D721Med (cell line): ENCODE data around the gene NRG3.
A peak's percentile ranks its signal among the peaks of the same experiment; 100 is the strongest.

Source experiments
- DNase-seq: peaks from one replicate; pipeline ENCODE4 v3.0.0; 2011; ENCODE audit warnings: low spot score; ENCODE audit not compliant: insufficient read length
- FAIRE-seq: peaks from 2 replicates; lab custom pipeline; 2011; peaks lifted over from hg19 to GRCh38; lab: Jason Lieb, UNC
- TF ChIP-seq, protein P1 (sequence below): IDR thresholded peaks from 2 replicates; pipeline ENCODE4 v1.5.1; 2012; ENCODE audit warnings: mild to moderate bottlenecking, control low read depth; ENCODE audit not compliant: insufficient read depth; ENCODE audit errors: missing control alignments

Gene NRG3

DNA sequence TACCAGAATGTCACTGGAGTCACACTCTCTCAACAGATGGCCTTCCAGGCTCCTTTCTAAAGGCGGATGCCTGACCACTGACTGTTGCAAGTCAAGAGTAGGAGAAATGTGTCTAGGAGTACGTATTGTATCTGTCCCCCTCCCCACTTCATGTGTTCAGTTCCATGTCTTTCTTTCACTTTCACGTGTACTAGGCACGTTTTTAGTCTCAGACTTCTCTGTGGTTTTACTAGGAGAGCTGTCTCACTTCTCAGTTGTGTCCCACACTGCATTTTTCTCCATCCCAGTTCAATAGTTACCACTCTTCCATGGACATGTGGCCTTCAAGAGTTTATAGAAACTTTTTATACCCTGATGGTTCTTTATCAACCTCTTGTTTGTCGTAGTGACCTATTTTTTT is 893.0 kb downstream of the NRG3 start:
- FAIRE-seq (no peak), DNase-seq (no peak)
- TF ChIP-seq, protein P1, sequence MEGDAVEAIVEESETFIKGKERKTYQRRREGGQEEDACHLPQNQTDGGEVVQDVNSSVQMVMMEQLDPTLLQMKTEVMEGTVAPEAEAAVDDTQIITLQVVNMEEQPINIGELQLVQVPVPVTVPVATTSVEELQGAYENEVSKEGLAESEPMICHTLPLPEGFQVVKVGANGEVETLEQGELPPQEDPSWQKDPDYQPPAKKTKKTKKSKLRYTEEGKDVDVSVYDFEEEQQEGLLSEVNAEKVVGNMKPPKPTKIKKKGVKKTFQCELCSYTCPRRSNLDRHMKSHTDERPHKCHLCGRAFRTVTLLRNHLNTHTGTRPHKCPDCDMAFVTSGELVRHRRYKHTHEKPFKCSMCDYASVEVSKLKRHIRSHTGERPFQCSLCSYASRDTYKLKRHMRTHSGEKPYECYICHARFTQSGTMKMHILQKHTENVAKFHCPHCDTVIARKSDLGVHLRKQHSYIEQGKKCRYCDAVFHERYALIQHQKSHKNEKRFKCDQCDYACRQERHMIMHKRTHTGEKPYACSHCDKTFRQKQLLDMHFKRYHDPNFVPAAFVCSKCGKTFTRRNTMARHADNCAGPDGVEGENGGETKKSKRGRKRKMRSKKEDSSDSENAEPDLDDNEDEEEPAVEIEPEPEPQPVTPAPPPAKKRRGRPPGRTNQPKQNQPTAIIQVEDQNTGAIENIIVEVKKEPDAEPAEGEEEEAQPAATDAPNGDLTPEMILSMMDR: no peak

DNA sequence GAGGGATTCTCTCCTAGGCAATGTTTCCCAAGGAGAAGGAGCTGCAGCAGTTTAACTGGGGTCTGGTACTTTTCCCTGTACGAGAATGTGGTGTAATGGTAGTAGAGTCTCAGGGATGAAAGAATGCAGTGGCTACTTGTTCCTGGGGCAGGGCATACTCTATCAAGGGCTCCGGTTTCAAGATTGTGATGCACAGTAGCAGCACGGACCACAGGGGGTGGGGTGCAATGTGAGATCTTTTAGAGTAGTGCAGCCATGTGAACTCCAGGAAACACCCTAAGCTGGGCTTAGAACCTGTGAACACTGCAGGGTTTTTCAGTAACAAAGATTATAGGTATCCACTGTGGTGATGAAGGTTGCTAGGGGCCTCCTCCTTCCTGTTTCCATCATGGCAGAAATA is 903.9 kb downstream of the NRG3 start:
- DNase-seq (no peak), FAIRE-seq (no peak)
- TF ChIP-seq, protein P1: no peak

DNA sequence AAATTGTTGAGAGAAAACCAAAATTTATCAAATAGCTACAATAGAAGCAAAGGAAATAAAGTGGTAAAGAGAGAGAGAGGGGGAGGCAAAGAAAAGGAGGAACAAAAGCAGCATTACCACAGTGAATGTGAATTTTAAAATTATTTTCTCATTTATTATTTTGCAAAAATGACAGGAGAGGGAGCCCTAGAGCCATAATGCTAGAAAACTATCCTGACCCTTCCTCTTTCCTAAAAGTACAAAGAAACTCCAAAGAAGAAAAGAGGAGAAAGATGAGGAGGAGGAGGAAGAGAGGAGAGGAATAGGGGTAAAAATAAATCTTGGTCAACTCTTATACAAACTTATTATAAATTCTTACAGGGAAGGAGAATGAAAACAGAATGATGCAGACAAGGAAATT is 921.5 kb downstream of the NRG3 start:
- TF ChIP-seq, protein P1: peak; percentile 49
- no peak for DNase-seq
- no peak for FAIRE-seq

DNA sequence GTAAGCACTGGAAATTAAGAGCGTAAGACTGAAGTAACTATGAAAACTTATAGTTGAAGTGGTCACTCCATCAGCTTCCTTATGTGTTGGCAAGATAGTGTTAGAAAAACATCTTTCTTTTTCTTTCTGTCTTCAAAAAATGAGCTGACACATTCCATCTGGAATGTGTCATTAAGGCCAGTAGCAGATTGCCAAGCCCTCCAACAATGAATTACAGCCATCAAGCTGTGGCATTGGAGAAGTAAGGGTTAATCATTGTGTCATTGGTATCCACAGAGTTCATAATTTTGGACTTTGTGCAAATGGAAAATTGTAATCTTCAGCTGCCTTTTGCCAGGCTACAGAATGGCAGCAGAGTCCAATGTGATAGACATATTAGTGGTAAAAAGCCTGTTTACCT is 926.3 kb downstream of the NRG3 start:
- TF ChIP-seq, protein P1: no peak
- no peak for FAIRE-seq
- DNase-seq: no peak

DNA sequence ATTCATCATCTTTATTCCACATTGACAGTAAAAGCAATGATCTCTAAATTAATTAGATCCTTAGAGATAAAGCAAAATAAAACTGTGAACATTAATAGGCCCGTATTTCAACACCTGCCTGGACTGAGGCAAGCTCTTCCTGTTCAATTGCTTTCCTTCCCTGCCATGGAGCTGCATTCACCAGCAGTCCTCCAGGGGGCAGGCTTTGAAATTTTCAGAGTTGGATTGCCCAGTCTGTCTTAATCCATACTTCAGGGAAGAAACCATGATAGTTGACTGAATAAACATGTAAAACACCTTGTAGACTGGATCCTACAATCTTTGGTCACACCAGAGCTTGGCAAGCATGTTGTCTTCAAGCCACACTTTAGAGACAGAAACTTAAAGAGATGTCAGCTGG is 936.6 kb downstream of the NRG3 start:
- FAIRE-seq: no peak
- TF ChIP-seq, protein P1: peak; percentile 37
- DNase-seq: no peak

DNA sequence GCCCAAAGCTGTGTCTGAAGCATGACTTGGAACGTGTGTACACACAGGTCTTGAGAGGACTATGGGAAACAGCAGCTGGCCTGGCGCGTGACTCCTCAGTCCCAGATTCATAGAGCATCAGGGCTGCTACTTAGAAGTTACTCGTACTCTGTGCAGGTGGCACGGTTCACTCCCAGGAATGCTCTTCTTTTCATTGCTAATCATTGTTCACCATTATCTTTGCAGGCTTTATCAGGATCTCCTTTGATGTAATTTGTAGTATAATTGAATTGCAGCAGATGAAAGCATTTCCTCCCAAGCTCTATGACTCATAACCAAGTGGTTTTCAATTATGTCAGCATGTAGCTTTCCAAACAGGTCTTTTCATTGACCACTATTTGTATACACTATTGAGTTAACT is 938.9 kb downstream of the NRG3 start:
- DNase-seq (no peak), FAIRE-seq (no peak)
- TF ChIP-seq, protein P1: no peak

DNA sequence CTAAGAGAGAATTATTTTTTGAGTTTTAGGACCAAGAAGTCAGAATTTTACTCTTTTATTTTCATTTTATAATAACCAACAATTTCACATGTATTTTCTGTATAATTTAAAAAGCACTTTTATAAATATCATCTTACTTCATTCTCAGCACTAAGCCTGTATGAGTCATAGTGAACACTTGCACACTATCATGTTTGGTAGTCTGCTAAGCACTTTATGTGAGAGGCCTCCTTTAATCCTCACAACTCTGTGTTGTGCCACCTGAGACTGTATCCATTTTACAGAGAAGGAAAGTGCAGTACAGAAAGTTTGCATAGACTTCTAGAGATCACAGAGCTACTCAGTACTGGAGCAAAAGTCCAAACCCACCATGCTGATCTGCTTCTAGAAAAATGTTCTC is 939.6 kb downstream of the NRG3 start:
- FAIRE-seq (no peak), DNase-seq (no peak)
- TF ChIP-seq, protein P1: no peak
